HL-60 (cell line): ENCODE measurements around the gene SUSD2.
"Not testable (repeated sequence)": the region's sequence is repeated elsewhere in the genome, so short reads cannot be mapped to it uniquely, and the experiment has no call there.

Experiments
- DNase-seq, 2 experiments: peaks; one replicate each; pipeline ENCODE4 v3.0.0-alpha.2; 2010 to 2020; ENCODE audit warnings: low read depth in 1 of 2, low spot score in 1 of 2
- H3K27ac ChIP-seq: fragments of 250-450 bp; sonication (Bioruptor Pico); replicated peaks from 2 replicates; pipeline ENCODE4 v1.5.1; 2020; ENCODE audit warnings: mild to moderate bottlenecking, moderate library complexity
- H3K27me3 ChIP-seq: fragments of 250-450 bp; sonication (Bioruptor Pico); 2 replicates; pipeline ENCODE4 v1.5.1; 2021; ENCODE audit warnings: mild to moderate bottlenecking, moderate library complexity; ENCODE audit not compliant: insufficient read depth, poor library complexity, severe bottlenecking
- H3K4me3 ChIP-seq: replicated peaks from 2 replicates; pipeline ENCODE4 v1.5.1; 2011; ENCODE audit warnings: mild to moderate bottlenecking, control low read depth, low read length; ENCODE audit not compliant: insufficient read depth
- GABPA ChIP-seq: IDR thresholded peaks from 2 replicates; pipeline ENCODE4 v1.6.1; 2012; ENCODE audit warnings: low read depth
- POLR2AphosphoS5 ChIP-seq: IDR thresholded peaks from 2 replicates; pipeline ENCODE4 v1.6.1; 2012; ENCODE audit warnings: low read depth
- SPI1 ChIP-seq: IDR thresholded peaks from 2 replicates; pipeline ENCODE4 v1.6.1; 2012; ENCODE audit warnings: low read depth, mild to moderate bottlenecking, borderline replicate concordance
- TF ChIP-seq, protein P1 (sequence below): IDR thresholded peaks from 2 replicates; pipeline ENCODE4 v1.6.1; 2012; ENCODE audit warnings: low read depth; ENCODE audit not compliant: insufficient replicate concordance
- TF ChIP-seq, protein P2 (sequence below): IDR thresholded peaks from one replicate; pipeline ENCODE4 v1.5.1; 2011; ENCODE audit warnings: low read length, control low read depth, inconsistent platforms; ENCODE audit not compliant: insufficient read depth

SUSD2 gene

DNA sequence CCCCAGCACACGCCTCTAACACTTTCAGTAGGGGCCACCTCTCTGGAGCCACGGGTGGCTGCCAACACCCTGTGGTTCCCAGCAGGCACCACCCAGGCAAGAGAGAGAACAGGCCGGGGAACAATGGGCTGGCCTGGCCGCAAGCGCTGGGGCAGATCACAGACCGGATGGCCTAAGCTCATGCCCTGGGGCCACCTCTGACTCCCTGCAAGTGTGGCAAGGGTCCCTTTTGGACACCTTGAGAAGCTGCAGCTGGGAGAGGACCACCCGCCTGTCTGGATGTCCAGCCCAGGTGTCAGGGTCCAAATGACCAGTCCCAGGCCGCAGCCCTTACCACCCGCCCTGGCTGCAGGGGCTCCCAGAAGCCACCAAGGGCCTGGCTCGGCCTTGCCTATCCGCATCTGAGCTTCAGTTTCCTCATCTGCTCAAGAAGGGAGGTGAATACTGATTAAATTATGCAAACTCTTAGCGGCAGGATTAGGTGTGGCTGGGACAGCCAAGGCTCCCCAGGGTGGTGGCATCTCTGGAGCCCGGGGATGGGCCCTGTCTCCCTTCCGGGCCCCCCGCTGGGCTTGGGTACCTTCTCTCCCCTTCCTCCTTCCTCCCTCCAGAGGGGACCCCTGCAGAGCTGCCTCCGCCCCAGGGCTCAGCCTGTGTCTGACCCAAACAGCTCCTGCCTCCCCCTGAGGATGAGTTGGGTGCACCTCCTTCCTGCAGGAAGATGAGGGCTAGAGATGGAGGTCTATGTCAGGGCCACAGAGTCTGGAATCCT lies 785 bp upstream of the SUSD2 start:
- TF ChIP-seq SPI1 (no peak), GABPA (no peak), POLR2AphosphoS5 (no peak)
- TF ChIP-seq, protein P1, sequence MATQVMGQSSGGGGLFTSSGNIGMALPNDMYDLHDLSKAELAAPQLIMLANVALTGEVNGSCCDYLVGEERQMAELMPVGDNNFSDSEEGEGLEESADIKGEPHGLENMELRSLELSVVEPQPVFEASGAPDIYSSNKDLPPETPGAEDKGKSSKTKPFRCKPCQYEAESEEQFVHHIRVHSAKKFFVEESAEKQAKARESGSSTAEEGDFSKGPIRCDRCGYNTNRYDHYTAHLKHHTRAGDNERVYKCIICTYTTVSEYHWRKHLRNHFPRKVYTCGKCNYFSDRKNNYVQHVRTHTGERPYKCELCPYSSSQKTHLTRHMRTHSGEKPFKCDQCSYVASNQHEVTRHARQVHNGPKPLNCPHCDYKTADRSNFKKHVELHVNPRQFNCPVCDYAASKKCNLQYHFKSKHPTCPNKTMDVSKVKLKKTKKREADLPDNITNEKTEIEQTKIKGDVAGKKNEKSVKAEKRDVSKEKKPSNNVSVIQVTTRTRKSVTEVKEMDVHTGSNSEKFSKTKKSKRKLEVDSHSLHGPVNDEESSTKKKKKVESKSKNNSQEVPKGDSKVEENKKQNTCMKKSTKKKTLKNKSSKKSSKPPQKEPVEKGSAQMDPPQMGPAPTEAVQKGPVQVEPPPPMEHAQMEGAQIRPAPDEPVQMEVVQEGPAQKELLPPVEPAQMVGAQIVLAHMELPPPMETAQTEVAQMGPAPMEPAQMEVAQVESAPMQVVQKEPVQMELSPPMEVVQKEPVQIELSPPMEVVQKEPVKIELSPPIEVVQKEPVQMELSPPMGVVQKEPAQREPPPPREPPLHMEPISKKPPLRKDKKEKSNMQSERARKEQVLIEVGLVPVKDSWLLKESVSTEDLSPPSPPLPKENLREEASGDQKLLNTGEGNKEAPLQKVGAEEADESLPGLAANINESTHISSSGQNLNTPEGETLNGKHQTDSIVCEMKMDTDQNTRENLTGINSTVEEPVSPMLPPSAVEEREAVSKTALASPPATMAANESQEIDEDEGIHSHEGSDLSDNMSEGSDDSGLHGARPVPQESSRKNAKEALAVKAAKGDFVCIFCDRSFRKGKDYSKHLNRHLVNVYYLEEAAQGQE, result no peak
- TF ChIP-seq, protein P2, sequence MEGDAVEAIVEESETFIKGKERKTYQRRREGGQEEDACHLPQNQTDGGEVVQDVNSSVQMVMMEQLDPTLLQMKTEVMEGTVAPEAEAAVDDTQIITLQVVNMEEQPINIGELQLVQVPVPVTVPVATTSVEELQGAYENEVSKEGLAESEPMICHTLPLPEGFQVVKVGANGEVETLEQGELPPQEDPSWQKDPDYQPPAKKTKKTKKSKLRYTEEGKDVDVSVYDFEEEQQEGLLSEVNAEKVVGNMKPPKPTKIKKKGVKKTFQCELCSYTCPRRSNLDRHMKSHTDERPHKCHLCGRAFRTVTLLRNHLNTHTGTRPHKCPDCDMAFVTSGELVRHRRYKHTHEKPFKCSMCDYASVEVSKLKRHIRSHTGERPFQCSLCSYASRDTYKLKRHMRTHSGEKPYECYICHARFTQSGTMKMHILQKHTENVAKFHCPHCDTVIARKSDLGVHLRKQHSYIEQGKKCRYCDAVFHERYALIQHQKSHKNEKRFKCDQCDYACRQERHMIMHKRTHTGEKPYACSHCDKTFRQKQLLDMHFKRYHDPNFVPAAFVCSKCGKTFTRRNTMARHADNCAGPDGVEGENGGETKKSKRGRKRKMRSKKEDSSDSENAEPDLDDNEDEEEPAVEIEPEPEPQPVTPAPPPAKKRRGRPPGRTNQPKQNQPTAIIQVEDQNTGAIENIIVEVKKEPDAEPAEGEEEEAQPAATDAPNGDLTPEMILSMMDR, result no peak
- Histone ChIP-seq H3K27ac (no peak overlapping the region), H3K4me3 (no peak overlapping the region), H3K27me3 (no peaks in the 10 kb centered on the region)
- DNase-seq, result no peak

DNA sequence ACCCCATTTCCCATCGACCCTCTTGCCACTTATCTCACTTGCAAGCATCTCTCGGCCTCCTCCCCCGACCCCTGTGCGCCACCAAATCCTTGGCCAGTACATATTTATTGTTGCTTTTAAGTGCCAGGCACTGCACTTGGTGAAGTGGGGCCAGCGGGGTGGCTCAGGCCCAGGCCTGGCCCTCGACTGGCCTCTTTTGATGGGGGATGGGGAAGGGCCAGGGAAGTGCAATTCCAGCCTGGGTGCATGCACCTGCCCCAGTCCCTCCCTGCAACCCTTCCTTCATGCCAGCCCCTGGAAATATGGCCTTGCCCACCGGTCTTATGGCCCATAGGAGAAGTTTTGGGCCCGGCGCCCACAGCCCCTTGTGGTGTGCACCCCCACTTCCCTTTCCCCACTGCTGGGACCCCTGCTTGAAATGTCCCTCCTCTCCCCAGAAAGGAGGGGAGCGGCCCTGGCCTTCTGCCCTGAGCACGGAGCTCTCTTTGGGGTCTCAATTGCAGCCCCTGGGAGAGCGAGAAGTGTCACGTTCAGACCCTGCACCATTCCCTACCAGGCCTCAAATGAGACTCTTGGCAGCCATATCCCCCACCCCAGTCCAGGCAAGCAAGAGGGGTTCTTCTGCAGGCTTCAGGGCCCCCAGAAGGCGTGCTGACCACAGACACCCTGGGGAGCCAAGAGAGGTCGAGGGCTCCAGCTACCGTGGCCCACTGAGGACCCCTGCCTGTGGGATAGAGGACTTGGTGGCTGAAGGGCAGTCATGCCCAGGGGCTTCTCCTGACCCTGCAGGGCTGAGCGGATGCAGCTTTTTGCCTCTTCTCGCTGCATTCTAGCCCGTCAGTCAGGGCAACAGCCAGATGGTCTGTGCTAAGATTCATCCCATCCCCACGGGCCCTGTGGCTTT lies 961 bp downstream of the SUSD2 start:
- Histone ChIP-seq H3K4me3 (no peak overlapping the region), H3K27me3 (no peaks in the 10 kb centered on the region), H3K27ac (no peak overlapping the region)
- no peak for DNase-seq
- TF ChIP-seq, protein P2, result no peak
- TF ChIP-seq POLR2AphosphoS5 (no peak), SPI1 (no peak), GABPA (no peak)
- TF ChIP-seq, protein P1, result no peak

DNA sequence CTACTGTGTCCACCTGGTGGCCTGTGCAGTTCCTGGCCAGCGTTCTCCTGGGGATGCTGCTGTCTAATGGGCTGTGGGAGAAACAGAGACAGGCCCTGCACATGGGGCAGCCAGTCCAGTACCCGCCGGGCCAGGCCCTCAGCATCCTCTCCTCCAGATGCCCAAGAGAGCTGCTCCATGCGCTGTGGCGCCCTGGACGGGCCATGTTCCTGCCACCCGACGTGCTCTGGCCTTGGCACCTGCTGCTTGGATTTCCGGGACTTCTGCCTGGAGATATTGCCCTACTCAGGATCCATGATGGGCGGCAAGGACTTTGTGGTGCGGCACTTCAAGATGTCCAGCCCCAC lies 1.6 kb downstream of the SUSD2 start:
- H3K27me3 ChIP-seq, H3K27ac ChIP-seq, H3K4me3 ChIP-seq, DNase-seq: not testable (repeated sequence)

DNA sequence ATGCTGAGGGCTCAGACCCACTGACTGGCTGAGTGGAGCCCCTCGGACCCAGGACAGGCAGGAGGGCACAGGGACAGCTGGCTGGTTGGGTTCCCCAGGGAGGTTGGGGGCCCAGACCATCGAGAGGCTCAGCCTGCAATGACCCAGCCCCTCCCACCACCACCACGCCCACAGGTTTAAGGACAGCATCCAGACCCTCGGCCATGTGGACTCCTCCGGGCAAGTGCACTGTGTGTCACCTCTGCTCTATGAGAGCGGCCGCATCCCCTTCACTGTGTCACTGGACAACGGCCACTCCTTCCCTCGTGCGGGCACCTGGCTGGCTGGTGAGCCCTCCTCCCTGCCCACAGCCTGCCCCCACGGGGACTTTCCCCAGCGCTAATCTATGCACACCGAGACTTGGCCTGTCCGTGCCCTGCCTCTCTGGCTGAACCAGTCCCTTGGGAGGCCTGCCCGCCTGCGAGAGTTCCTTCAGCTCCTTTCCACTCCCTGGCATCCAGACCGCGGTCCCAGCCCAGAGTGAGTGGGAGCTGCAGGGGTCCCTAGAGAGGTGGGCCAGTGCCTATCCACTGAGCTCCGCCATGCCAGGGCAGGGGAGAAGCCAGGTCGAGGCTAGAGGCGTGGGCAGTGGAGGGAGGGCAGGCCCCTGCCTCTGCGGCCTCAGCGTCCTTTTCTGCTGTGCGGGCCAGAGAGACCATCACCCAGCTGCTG lies 2.2 kb downstream of the SUSD2 start:
- TF ChIP-seq, protein P2, result no peak
- TF ChIP-seq, protein P1, result no peak
- TF ChIP-seq GABPA, result no peak
- no peak for TF ChIP-seq SPI1
- TF ChIP-seq POLR2AphosphoS5, result no peak
- Histone ChIP-seq H3K27ac (no peak overlapping the region), H3K27me3 (no peaks in the 10 kb centered on the region), H3K4me3 (no peak overlapping the region)
- DNase-seq, result no peak
